Vagina (tissue), 2 donors: ENCODE measurements around the gene ASS1. TPM values are rescaled to one million over a fixed set of nuclear protein-coding genes. Genes with fewer than 3 reads are reported as not detected.

Source experiments
- DNase-seq, 2 donors: peaks; one replicate each; pipeline ENCODE4 v3.0.0-alpha.2; 2017; ENCODE audit errors: extremely low spot score in 2 of 2
- H3K27ac ChIP-seq: fragments of 200-600 bp; sonication (generic); one replicate; pipeline ENCODE4 v1.5.1; 2019
- H3K27me3 ChIP-seq: fragments of 200-600 bp; sonication (generic); one replicate; pipeline ENCODE4 v1.5.1; 2019
- H3K36me3 ChIP-seq, 2 donors: fragments of 200-600 bp; sonication (generic); one replicate each; pipeline ENCODE4 v1.5.1; 2017 to 2019
- H3K4me1 ChIP-seq: fragments of 200-600 bp; sonication (generic); one replicate; pipeline ENCODE4 v1.5.1; 2019
- H3K4me3 ChIP-seq, 2 donors: fragments of 200-600 bp; sonication (generic); 1 replicate in 1 of 2; 2 replicates in 1 of 2; pipeline ENCODE4 v1.5.1; 2016 to 2019
- H3K9me3 ChIP-seq: fragments of 200-600 bp; sonication (generic); one replicate; pipeline ENCODE4 v1.5.1; 2019
- POLR2A ChIP-seq, 2 donors: fragments of 450-650 bp; IDR thresholded peaks; one replicate each; pipeline ENCODE4 v1.6.1; 2017; ENCODE audit warnings: antibody characterized with exemption in 2 of 2, mild to moderate bottlenecking in 2 of 2, moderate library complexity in 2 of 2
- POLR2AphosphoS5 ChIP-seq, 2 donors: sonication (generic); formaldehyde crosslinking; IDR thresholded peaks; one replicate each; pipeline ENCODE4 v1.9.0; 2017; ENCODE audit warnings: antibody characterized with exemption in 2 of 2, mild to moderate bottlenecking in 2 of 2, low read depth in 1 of 2; ENCODE audit not compliant: insufficient read depth in 1 of 2
- intact Hi-C: fragments of 100-400 bp; cut with DNase I; formaldehyde crosslinking; loops from one replicate; pipeline ENCODE4 v1.15.1; 2023
- total RNA-seq: library from RNA; depleted of rRNA; stranded (reverse); fragments of >200 nt; gene quantifications from one replicate; pipeline ENCODE4 v1.2.3, GENCODE V29; 2016
- TF ChIP-seq, protein P1 (sequence below), 3 experiments: fragments of 450-650 bp in 2 of 3; fragments of 200-600 bp in 1 of 3; sonication (generic) in 1 of 3; IDR thresholded peaks; one replicate each; pipeline ENCODE4 v1.5.1; 2017 to 2019; ENCODE audit warnings: antibody characterized with exemption in 3 of 3, mild to moderate bottlenecking in 2 of 3, moderate library complexity in 2 of 3

The ASS1 gene
- total RNA-seq, 1 donor from 2014 or later, result 84.0 TPM

GRCh38 chr9:130428086-130428665 lies 16.6 kb upstream of the ASS1 start:
- H3K27me3 ChIP-seq, result no peaks in the 10 kb centered on the region
- no peaks in the 10 kb centered on the region for H3K9me3 ChIP-seq
- no peak for DNase-seq
- intact Hi-C loops, result no loop called here
- no peaks in the 10 kb centered on the region for H3K36me3 ChIP-seq
- H3K4me3 ChIP-seq, result no peak overlapping the region
- TF ChIP-seq POLR2AphosphoS5 (IDR thresholded peaks at IDR 0.05; ENCODE audit: insufficient read depth in 1 of 2, low read depth in 1 of 2) (no peak), POLR2A (IDR thresholded peaks at IDR 0.05) (no peak)
- TF ChIP-seq, protein P1, sequence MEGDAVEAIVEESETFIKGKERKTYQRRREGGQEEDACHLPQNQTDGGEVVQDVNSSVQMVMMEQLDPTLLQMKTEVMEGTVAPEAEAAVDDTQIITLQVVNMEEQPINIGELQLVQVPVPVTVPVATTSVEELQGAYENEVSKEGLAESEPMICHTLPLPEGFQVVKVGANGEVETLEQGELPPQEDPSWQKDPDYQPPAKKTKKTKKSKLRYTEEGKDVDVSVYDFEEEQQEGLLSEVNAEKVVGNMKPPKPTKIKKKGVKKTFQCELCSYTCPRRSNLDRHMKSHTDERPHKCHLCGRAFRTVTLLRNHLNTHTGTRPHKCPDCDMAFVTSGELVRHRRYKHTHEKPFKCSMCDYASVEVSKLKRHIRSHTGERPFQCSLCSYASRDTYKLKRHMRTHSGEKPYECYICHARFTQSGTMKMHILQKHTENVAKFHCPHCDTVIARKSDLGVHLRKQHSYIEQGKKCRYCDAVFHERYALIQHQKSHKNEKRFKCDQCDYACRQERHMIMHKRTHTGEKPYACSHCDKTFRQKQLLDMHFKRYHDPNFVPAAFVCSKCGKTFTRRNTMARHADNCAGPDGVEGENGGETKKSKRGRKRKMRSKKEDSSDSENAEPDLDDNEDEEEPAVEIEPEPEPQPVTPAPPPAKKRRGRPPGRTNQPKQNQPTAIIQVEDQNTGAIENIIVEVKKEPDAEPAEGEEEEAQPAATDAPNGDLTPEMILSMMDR (IDR thresholded peaks at IDR 0.05), result no peak
- peaks cover 13% of the 10 kb centered on the region for H3K4me1 ChIP-seq
- no peak overlapping the region for H3K27ac ChIP-seq

GRCh38 chr9:130429381-130429780 lies 15.4 kb upstream of the ASS1 start:
- TF ChIP-seq POLR2A (IDR thresholded peaks at IDR 0.05), result no peak
- no peak for TF ChIP-seq POLR2AphosphoS5 (IDR thresholded peaks at IDR 0.05; ENCODE audit: insufficient read depth in 1 of 2, low read depth in 1 of 2)
- TF ChIP-seq, protein P1 (IDR thresholded peaks at IDR 0.05), result no peak
- H3K4me1 ChIP-seq, result peaks cover 20% of the 10 kb centered on the region
- no peak overlapping the region for H3K4me3 ChIP-seq
- no peak overlapping the region for H3K27ac ChIP-seq
- H3K27me3 ChIP-seq, result no peaks in the 10 kb centered on the region
- intact Hi-C loops, result no loop called here
- no peaks in the 10 kb centered on the region for H3K9me3 ChIP-seq
- no peak for DNase-seq
- H3K36me3 ChIP-seq, result no peaks in the 10 kb centered on the region

DNA sequence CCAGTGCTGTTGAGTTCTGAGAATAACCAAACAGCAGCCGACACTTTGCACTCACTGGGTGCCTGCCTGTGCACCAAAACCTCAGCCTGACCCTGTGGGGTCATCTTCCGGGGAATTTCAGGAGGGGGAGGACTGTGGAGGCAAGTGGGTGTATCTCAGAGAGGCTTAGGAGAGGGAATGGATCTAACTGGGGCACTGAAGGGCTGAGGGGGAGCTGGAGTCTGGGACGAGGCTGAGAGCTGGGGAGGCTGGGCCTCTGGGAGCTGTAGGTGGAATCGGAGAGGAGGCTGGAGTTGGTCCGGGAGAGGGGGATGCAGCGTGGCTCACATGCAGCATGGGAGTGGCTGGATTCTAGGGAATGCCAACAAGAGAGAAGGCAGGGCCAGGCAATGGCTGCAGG lies 14.9 kb upstream of the ASS1 start:
- Histone ChIP-seq H3K27me3 (no peaks in the 10 kb centered on the region), H3K9me3 (no peaks in the 10 kb centered on the region), H3K36me3 (no peaks in the 10 kb centered on the region), H3K4me1 (peaks cover 20% of the 10 kb centered on the region), H3K27ac (no peak overlapping the region), H3K4me3 (no peak overlapping the region)
- intact Hi-C loops, result no loop called here
- TF ChIP-seq, protein P1 (IDR thresholded peaks at IDR 0.05), result no peak
- no peak for TF ChIP-seq POLR2AphosphoS5 (IDR thresholded peaks at IDR 0.05; ENCODE audit: insufficient read depth in 1 of 2, low read depth in 1 of 2)
- no peak for TF ChIP-seq POLR2A (IDR thresholded peaks at IDR 0.05)
- no peak for DNase-seq

DNA sequence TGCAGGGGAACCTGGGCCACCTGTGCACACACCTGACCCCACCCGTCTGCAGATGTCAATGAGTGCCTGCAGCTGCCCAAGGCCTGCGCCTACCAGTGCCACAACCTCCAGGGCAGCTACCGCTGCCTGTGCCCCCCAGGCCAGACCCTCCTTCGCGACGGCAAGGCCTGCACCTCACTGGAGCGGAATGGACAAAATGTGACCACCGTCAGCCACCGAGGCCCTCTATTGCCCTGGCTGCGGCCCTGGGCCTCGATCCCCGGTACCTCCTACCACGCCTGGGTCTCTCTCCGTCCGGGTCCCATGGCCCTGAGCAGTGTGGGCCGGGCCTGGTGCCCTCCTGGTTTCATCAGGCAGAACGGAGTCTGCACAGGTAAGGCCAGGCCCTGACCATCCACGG lies 14.5 kb upstream of the ASS1 start:
- Histone ChIP-seq H3K27ac (no peak overlapping the region), H3K27me3 (no peaks in the 10 kb centered on the region), H3K4me1 (peaks cover 20% of the 10 kb centered on the region), H3K9me3 (no peaks in the 10 kb centered on the region), H3K4me3 (no peak overlapping the region), H3K36me3 (no peaks in the 10 kb centered on the region)
- no peak for TF ChIP-seq POLR2AphosphoS5 (IDR thresholded peaks at IDR 0.05; ENCODE audit: insufficient read depth in 1 of 2, low read depth in 1 of 2)
- TF ChIP-seq, protein P1 (IDR thresholded peaks at IDR 0.05), result no peak
- no peak for TF ChIP-seq POLR2A (IDR thresholded peaks at IDR 0.05)
- intact Hi-C loops, result no loop called here
- no peak for DNase-seq

DNA sequence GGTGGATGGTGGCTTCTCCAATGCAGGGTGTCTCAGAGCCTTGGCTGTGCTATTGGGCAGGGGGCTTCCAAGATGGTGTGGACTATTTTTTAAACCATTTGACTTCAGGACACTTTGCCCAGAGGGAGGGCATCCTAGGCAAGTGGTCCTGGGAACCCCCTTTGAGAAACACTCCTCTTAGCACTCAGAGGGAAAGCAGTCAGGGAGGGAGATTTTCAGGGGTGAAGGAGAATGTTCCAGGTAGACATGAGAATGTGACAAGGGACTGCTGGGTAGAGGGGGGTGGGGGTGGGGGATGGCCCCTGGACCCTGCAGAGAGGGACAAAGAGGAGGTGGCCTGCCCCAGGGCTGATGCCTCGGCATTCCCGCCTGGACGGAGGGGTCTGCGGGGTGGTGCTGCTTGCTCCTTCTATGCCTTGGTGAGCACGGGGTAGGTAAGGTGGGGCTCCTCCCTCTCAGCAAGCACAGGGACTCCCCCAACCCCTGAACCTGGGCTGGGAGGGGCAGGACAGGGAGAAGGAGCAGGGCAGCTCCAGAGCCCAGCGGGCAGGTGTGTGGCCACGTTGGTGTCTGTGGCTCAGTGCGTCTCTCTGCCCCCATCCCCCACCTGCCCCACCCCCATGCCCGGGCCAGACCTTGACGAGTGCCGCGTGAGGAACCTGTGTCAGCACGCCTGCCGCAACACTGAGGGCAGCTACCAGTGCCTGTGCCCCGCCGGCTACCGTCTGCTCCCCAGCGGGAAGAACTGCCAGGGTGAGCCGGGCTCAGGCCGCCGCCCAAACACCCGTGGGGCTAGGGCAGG lies 13.8 kb upstream of the ASS1 start:
- H3K9me3 ChIP-seq, result no peaks in the 10 kb centered on the region
- intact Hi-C loops, result no loop called here
- H3K27ac ChIP-seq, result no peak overlapping the region
- H3K36me3 ChIP-seq, result no peaks in the 10 kb centered on the region
- no peak overlapping the region for H3K4me3 ChIP-seq
- H3K4me1 ChIP-seq, result peaks cover 20% of the 10 kb centered on the region
- TF ChIP-seq POLR2AphosphoS5 (IDR thresholded peaks at IDR 0.05; ENCODE audit: insufficient read depth in 1 of 2, low read depth in 1 of 2) (no peak), POLR2A (IDR thresholded peaks at IDR 0.05) (no peak)
- TF ChIP-seq, protein P1 (IDR thresholded peaks at IDR 0.05), result no peak
- H3K27me3 ChIP-seq, result no peaks in the 10 kb centered on the region
- DNase-seq, result no peak
